Neutrophil (primary cell): ENCODE data around the gene HPSE2.

Source experiments
- H3K27ac ChIP-seq: fragments of 200-600 bp; sonication (generic); 2 replicates; pipeline ENCODE4 v1.5.1; 2016; ENCODE audit warnings: mild to moderate bottlenecking, moderate library complexity
- H3K27me3 ChIP-seq: fragments of 200-600 bp; sonication (generic); 2 replicates; pipeline ENCODE4 v1.6.0; 2016; ENCODE audit warnings: mild to moderate bottlenecking
- H3K36me3 ChIP-seq: fragments of 200-600 bp; sonication (generic); 2 replicates; pipeline ENCODE4 v1.5.1; 2017
- H3K4me1 ChIP-seq, 2 experiments: fragments of 200-600 bp in 1 of 2; sonication (generic) in 1 of 2; 1 replicate in 1 of 2; 2 replicates in 1 of 2; pipeline versions ENCODE4 v1.5.1 to v1.6.1; 2013 to 2016; ENCODE audit warnings: low read depth in 1 of 2, low read length in 1 of 2, mild to moderate bottlenecking in 1 of 2, moderate library complexity in 1 of 2; ENCODE audit not compliant: control insufficient read depth in 1 of 2, insufficient read depth in 1 of 2
- H3K4me3 ChIP-seq, 2 experiments: fragments of 200-600 bp in 1 of 2; sonication (generic) in 1 of 2; 1 replicate in 1 of 2; 2 replicates in 1 of 2; pipeline ENCODE4 v1.5.1; 2013 to 2016; ENCODE audit warnings: low read depth in 1 of 2, low read length in 1 of 2, mild to moderate bottlenecking in 1 of 2, moderate library complexity in 1 of 2
- H3K9me3 ChIP-seq: fragments of 200-600 bp; sonication (generic); 2 replicates; pipeline ENCODE4 v1.5.1; 2016
- TF ChIP-seq, protein P1 (sequence below): fragments of 200-600 bp; sonication (generic); IDR thresholded peaks from 2 replicates; pipeline ENCODE4 v1.5.1; 2016; ENCODE audit warnings: antibody characterized with exemption

The HPSE2 gene

DNA sequence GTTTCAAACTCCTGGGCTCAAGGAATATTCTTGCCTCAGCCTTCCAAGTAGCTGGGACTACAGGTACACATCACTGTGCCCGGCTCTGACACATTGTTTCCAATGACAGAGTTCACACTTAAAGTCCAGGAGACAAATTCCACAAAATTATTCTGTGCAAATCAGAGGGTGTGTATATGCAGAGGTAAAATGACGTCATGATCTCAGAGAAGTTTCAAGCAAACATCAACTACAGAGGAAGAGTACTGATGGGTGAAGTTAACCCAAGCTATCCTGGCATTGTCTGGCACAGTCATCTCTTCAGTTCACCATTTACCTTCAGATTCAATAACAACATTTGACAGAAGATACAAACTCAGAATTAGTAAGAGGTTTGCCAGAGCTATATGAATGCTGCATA lies 388.9 kb downstream of the HPSE2 start:
- H3K36me3 ChIP-seq: no peaks in the 10 kb centered on the region
- H3K27me3 ChIP-seq: no peaks in the 10 kb centered on the region
- no peak overlapping the region for H3K27ac ChIP-seq
- H3K4me3 ChIP-seq: no peak overlapping the region
- TF ChIP-seq, protein P1, sequence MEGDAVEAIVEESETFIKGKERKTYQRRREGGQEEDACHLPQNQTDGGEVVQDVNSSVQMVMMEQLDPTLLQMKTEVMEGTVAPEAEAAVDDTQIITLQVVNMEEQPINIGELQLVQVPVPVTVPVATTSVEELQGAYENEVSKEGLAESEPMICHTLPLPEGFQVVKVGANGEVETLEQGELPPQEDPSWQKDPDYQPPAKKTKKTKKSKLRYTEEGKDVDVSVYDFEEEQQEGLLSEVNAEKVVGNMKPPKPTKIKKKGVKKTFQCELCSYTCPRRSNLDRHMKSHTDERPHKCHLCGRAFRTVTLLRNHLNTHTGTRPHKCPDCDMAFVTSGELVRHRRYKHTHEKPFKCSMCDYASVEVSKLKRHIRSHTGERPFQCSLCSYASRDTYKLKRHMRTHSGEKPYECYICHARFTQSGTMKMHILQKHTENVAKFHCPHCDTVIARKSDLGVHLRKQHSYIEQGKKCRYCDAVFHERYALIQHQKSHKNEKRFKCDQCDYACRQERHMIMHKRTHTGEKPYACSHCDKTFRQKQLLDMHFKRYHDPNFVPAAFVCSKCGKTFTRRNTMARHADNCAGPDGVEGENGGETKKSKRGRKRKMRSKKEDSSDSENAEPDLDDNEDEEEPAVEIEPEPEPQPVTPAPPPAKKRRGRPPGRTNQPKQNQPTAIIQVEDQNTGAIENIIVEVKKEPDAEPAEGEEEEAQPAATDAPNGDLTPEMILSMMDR: no peak
- no peaks in the 10 kb centered on the region for H3K4me1 ChIP-seq
- no peaks in the 10 kb centered on the region for H3K9me3 ChIP-seq

DNA sequence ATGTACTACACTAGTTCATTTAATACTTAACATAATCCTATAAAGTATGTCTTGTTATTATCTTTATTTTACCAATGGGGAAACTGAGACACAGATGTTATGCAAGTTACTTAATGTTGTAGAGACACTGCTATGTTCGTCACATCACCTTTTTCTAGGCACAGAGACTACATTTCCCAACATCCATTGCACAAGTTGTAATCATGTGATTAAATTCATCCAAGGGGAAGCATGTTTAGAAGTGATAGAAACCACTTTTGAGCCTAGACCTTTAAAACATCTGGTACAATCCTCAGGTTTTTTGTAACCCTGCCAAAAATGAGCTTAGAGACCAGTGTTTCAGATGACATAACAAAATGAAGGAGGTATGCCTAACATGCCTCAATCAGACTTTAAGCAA lies 402.1 kb downstream of the HPSE2 start:
- Histone ChIP-seq H3K27ac (no peak overlapping the region), H3K4me3 (no peak overlapping the region), H3K4me1 (no peaks in the 10 kb centered on the region), H3K36me3 (no peaks in the 10 kb centered on the region), H3K9me3 (no peaks in the 10 kb centered on the region), H3K27me3 (no peaks in the 10 kb centered on the region)
- TF ChIP-seq, protein P1: no peak

DNA sequence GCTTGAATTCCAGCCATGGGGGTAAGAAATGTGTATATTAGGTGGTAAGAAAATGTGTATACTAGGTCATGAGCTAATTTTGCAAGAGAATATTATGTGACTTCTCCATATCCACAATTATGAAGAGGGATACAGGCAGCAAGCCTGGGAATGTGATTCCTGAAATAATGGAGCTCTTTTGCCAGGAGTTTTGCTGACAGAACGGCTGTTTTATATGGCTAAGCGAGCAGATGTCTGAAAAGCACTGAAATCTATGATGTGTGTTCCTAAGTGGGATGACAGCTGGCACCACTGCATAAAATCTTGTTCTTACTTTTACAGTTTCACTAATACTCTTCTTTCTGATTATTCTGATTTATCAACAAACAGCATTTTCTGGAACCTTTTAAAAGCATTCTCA lies 402.9 kb downstream of the HPSE2 start:
- no peaks in the 10 kb centered on the region for H3K9me3 ChIP-seq
- no peak overlapping the region for H3K4me3 ChIP-seq
- H3K4me1 ChIP-seq: no peaks in the 10 kb centered on the region
- H3K27ac ChIP-seq: no peak overlapping the region
- H3K36me3 ChIP-seq: no peaks in the 10 kb centered on the region
- TF ChIP-seq, protein P1: no peak
- H3K27me3 ChIP-seq: no peaks in the 10 kb centered on the region

DNA sequence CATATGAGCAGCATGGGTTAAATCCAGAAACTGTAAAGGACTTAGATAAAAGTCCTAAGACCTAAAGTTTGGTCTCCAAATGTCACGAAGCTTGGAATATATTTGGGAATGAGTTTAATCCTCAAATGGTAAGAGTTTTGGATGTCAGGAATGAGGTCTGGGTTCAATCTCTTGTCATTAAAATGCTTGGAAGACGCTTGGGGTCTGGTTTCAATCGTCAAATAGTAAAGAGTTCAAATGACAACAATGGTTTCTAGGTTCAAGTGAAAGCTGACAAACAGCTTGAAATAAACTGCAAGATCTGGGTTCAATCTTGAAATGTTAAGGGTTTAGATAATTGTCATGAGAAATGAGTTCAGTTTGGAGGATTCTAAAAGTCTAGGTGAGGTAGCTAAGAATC lies 403.5 kb downstream of the HPSE2 start:
- TF ChIP-seq, protein P1: no peak
- Histone ChIP-seq H3K9me3 (no peaks in the 10 kb centered on the region), H3K4me1 (no peaks in the 10 kb centered on the region), H3K27me3 (no peaks in the 10 kb centered on the region), H3K4me3 (no peak overlapping the region), H3K36me3 (no peaks in the 10 kb centered on the region), H3K27ac (no peak overlapping the region)

DNA sequence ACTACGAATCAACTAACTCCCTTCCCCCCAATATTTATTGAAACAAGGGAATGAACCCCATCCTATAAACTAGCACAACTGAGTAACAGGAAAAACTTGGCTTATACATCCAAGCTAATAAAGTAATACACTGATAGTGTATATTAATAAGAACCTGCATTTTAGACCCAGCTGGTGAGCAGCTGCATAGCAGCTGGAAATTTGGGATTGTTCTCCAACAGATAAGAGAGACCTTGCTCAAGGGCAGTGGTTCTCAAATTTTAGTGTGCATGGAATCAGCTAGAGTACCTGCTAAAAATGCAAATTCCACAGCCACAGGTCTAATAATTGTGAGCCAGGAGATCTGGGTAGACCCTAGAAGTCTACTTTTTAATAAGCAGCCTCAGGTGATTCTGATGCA lies 404.3 kb downstream of the HPSE2 start:
- no peaks in the 10 kb centered on the region for H3K27me3 ChIP-seq
- no peak overlapping the region for H3K4me3 ChIP-seq
- H3K27ac ChIP-seq: no peak overlapping the region
- no peaks in the 10 kb centered on the region for H3K9me3 ChIP-seq
- TF ChIP-seq, protein P1: no peak
- no peaks in the 10 kb centered on the region for H3K36me3 ChIP-seq
- no peaks in the 10 kb centered on the region for H3K4me1 ChIP-seq

DNA sequence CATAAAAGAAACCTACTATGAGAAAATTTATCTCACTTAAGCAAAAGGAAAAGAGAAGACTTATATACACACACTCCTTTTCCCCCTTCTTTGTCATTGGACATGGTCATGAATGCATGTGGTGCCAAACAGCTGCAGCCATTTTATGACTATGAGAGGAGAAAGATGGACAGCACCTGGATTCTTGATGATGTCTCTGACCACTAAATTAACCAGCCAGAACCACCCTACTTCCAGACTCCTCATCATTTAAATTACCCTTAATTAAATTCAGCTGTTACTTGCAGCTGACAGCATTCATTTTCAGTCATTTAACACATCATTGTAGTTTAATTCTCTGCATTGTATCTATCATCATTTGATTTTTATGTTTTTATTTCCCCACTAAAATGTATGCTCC lies 409.9 kb downstream of the HPSE2 start:
- Histone ChIP-seq H3K27ac (no peak overlapping the region), H3K9me3 (no peaks in the 10 kb centered on the region), H3K36me3 (no peaks in the 10 kb centered on the region), H3K4me3 (no peak overlapping the region), H3K4me1 (no peaks in the 10 kb centered on the region), H3K27me3 (no peaks in the 10 kb centered on the region)
- TF ChIP-seq, protein P1: no peak
